CD14-positive monocyte (primary cell): ENCODE data around the gene GLS2. TPM values are rescaled to one million over a fixed set of nuclear protein-coding genes. Genes with fewer than 3 reads are reported as not detected.
"Not testable (repeated sequence)": the region's sequence is repeated elsewhere in the genome, so short reads cannot be mapped to it uniquely, and the experiment has no call there.

Experiments used
- DNase-seq, 3 donors: peaks; one replicate each; pipeline ENCODE4 v3.0.0-alpha.2; 2011 to 2022
- H2AFZ ChIP-seq: 2 replicates; pipeline ENCODE4 v1.6.0; 2012; ENCODE audit warnings: mild to moderate bottlenecking, low read depth, low read length, inconsistent platforms; ENCODE audit not compliant: insufficient read depth, poor library complexity, severe bottlenecking
- H3K27ac ChIP-seq, 2 donors: 1 replicate in 1 of 2; 2 replicates in 1 of 2; pipeline ENCODE4 v1.5.1; 2012 to 2013; ENCODE audit warnings: low read length in 2 of 2, control low read depth in 1 of 2, inconsistent platforms in 1 of 2, low read depth in 1 of 2, mild to moderate bottlenecking in 1 of 2
- H3K27me3 ChIP-seq, 2 donors: one replicate each; pipeline versions ENCODE4 v1.6.0 to v1.6.1; 2011 to 2013; ENCODE audit warnings: low read length in 2 of 2; ENCODE audit not compliant: control insufficient read depth in 2 of 2, insufficient read depth in 2 of 2
- H3K36me3 ChIP-seq, 2 donors: replicated peaks in 1 of 2; 1 replicate in 1 of 2; 2 replicates in 1 of 2; pipeline versions ENCODE4 v1.5.1 to v1.6.1; 2012 to 2013; ENCODE audit warnings: low read length in 2 of 2, control low read depth in 1 of 2, inconsistent platforms in 1 of 2, mild to moderate bottlenecking in 1 of 2; ENCODE audit not compliant: insufficient read depth in 2 of 2, control insufficient read depth in 1 of 2
- H3K4me1 ChIP-seq, 2 donors: 1 replicate in 1 of 2; 2 replicates in 1 of 2; pipeline versions ENCODE4 v1.5.1 to v1.6.1; 2012 to 2013; ENCODE audit warnings: low read length in 2 of 2, control low read depth in 1 of 2, inconsistent platforms in 1 of 2, mild to moderate bottlenecking in 1 of 2, moderate library complexity in 1 of 2; ENCODE audit not compliant: insufficient read depth in 2 of 2, control insufficient read depth in 1 of 2
- H3K4me2 ChIP-seq: replicated peaks from 2 replicates; pipeline ENCODE3; 2012; ENCODE audit warnings: low read length, moderate library complexity, mild to moderate bottlenecking; ENCODE audit not compliant: poor library complexity, severe bottlenecking; ENCODE audit errors: extremely low read depth
- H3K4me3 ChIP-seq, 3 experiments: fragments of 200-600 bp in 1 of 3; sonication (generic) in 1 of 3; replicated peaks in 1 of 3; 1 replicate in 2 of 3; 2 replicates in 1 of 3; pipeline ENCODE4 v1.5.1; 2011 to 2013; ENCODE audit warnings: low read length in 3 of 3, mild to moderate bottlenecking in 3 of 3, control low read depth in 2 of 3, low read depth in 2 of 3, inconsistent platforms in 1 of 3, moderate library complexity in 1 of 3
- H3K79me2 ChIP-seq: 2 replicates; pipeline ENCODE4 v1.6.0; 2012; ENCODE audit warnings: mild to moderate bottlenecking, control low read depth, inconsistent platforms, low read length, moderate library complexity; ENCODE audit not compliant: insufficient read depth
- H3K9ac ChIP-seq: 2 replicates; pipeline ENCODE4 v1.6.0; 2017; ENCODE audit warnings: low read length, mild to moderate bottlenecking; ENCODE audit not compliant: insufficient read depth, poor library complexity, severe bottlenecking
- H3K9me3 ChIP-seq, 2 donors: replicated peaks in 1 of 2; 1 replicate in 1 of 2; 2 replicates in 1 of 2; pipeline versions ENCODE4 v1.5.1 to v1.6.1; 2012 to 2013; ENCODE audit warnings: low read length in 2 of 2, control low read depth in 1 of 2; ENCODE audit not compliant: control insufficient read depth in 1 of 2, insufficient read depth in 1 of 2
- H4K20me1 ChIP-seq: 2 replicates; pipeline ENCODE4 v1.6.0; 2012; ENCODE audit warnings: mild to moderate bottlenecking, low read length, control low read depth, moderate library complexity; ENCODE audit not compliant: insufficient read depth
- H3K27ac Mint-ChIP-seq, 7 donors: one replicate each; pipeline ENCODE4 v1.8.0; 2020; ENCODE audit warnings: mild to moderate bottlenecking in 7 of 7, mixed read lengths in 7 of 7, moderate library complexity in 6 of 7, inconsistent platforms in 2 of 7
- H3K27me3 Mint-ChIP-seq, 3 donors: one replicate each; pipeline ENCODE4 v1.8.0; 2021 to 2022; ENCODE audit warnings: low read depth in 3 of 3, mild to moderate bottlenecking in 3 of 3, mixed read lengths in 3 of 3, moderate library complexity in 3 of 3, inconsistent platforms in 1 of 3
- H3K36me3 Mint-ChIP-seq, 2 donors: one replicate each; pipeline ENCODE4 v1.8.0; 2020; ENCODE audit warnings: mixed read lengths in 2 of 2, inconsistent platforms in 1 of 2, mild to moderate bottlenecking in 1 of 2
- H3K4me1 Mint-ChIP-seq: one replicate; pipeline ENCODE4 v1.8.0; 2020; ENCODE audit warnings: mild to moderate bottlenecking, mixed read lengths
- H3K4me3 Mint-ChIP-seq, 2 donors: one replicate each; pipeline ENCODE4 v1.8.0; 2020; ENCODE audit warnings: mild to moderate bottlenecking in 2 of 2, mixed read lengths in 2 of 2, moderate library complexity in 1 of 2
- H3K9me3 Mint-ChIP-seq, 7 donors: one replicate each; pipeline ENCODE4 v1.8.0; 2020 to 2022; ENCODE audit warnings: mixed read lengths in 7 of 7, mild to moderate bottlenecking in 6 of 7, moderate library complexity in 6 of 7, inconsistent platforms in 2 of 7
- CTCF ChIP-seq: fragments of 200-600 bp; IDR thresholded peaks from one replicate; pipeline ENCODE4 v1.8.0; 2022; ENCODE audit warnings: antibody characterized with exemption, mild to moderate bottlenecking
- WGBS: methylation state at CpG from one replicate; pipeline ENCODE4 v1.1.5; 2013; ENCODE audit warnings: missing lambda C conversion rate; ENCODE audit not compliant: insufficient coverage; 5-methylcytosine and 5-hydroxymethylcytosine counted together
- intact Hi-C, 2 donors: fragments of 100-400 bp; cut with micrococcal nuclease; formaldehyde crosslinking; loops; one replicate each; pipeline versions ENCODE4 v1.15.0 to v1.15.1; 2023
- polyA plus RNA-seq, 3 donors: library from polyadenylated mRNA; depleted of rRNA in 1 of 3; unstranded in 2 of 3; stranded (reverse) in 1 of 3; fragments of 300-500 nt in 2 of 3; fragments of >200 nt in 1 of 3; fragmentation: Illumina TruSeq in 2 of 3; gene quantifications; 1 replicate in 2 of 3; 2 replicates in 1 of 3; pipeline ENCODE4 v1.2.3, GENCODE V29; 2012 to 2021

Gene GLS2
- polyA plus RNA-seq, 3 donors: 0.04 TPM; not detected in 2

- DNase-seq: peak in 2 of 3 donors; percentile 27
- H4K20me1 ChIP-seq, H3K27ac Mint-ChIP-seq, H3K9ac ChIP-seq, H3K36me3 ChIP-seq, H3K27ac ChIP-seq, H3K36me3 Mint-ChIP-seq, H3K4me1 ChIP-seq, H3K27me3 ChIP-seq, intact Hi-C loops, H3K4me1 Mint-ChIP-seq, H3K4me3 ChIP-seq, H3K79me2 ChIP-seq: not testable (repeated sequence)
- Mint-ChIP-seq H3K9me3 (peaks cover 0 to 13% (median 8%) of the 10 kb centered on the region in 7 donors), H3K27me3 (peaks cover 4 to 12% (median 10%) of the 10 kb centered on the region in 3 donors), H3K4me3 (peak overlapping the region; percentile 61 to 65)
- TF ChIP-seq CTCF: peak; percentile 43
- Histone ChIP-seq H3K4me2 (peak overlapping the region; percentile 15), H2AFZ (peak overlapping the region; percentile 56), H3K9me3 (peaks cover 0 to 14% of the 10 kb centered on the region in 2 donors)
- no CpG with 5 or more reads among the region's 17 CpGs for whole genome bisulfite sequencing
Measured at GRCh38 chr12:56496704-56497103, 8.7 kb upstream of the GLS2 start.

- DNase-seq, H3K9ac ChIP-seq, H3K4me1 ChIP-seq, H3K36me3 Mint-ChIP-seq, H4K20me1 ChIP-seq, H3K4me2 ChIP-seq, intact Hi-C loops, H3K4me1 Mint-ChIP-seq, H2AFZ ChIP-seq, H3K4me3 ChIP-seq, H3K36me3 ChIP-seq, H3K4me3 Mint-ChIP-seq, H3K79me2 ChIP-seq, H3K27ac Mint-ChIP-seq, H3K27ac ChIP-seq: not testable (repeated sequence)
- 95% methylated on average over 25 of the region's 27 CpGs for WGBS
- Mint-ChIP-seq H3K27me3 (peaks cover 23 to 33% (median 26%) of the 10 kb centered on the region in 3 donors), H3K9me3 (peaks cover 0 to 13% (median 8%) of the 10 kb centered on the region in 7 donors)
- peaks cover 7 to 26% of the 10 kb centered on the region in 2 donors for H3K27me3 ChIP-seq
- peaks cover 0 to 14% of the 10 kb centered on the region in 2 donors for H3K9me3 ChIP-seq
Measured at GRCh38 chr12:56494481-56494880, 6.5 kb upstream of the GLS2 start.

- DNase-seq, H3K4me3 ChIP-seq, H3K4me1 ChIP-seq, H3K27ac ChIP-seq, H4K20me1 ChIP-seq, H3K36me3 Mint-ChIP-seq, H3K4me3 Mint-ChIP-seq, H3K9ac ChIP-seq, H3K36me3 ChIP-seq, H2AFZ ChIP-seq, H3K4me2 ChIP-seq, H3K79me2 ChIP-seq, H3K4me1 Mint-ChIP-seq, H3K27ac Mint-ChIP-seq, intact Hi-C loops: not testable (repeated sequence)
- WGBS: 100% methylated on average over 11 of the region's 15 CpGs
- Mint-ChIP-seq H3K9me3 (peaks cover 0 to 17% (median 11%) of the 10 kb centered on the region in 7 donors), H3K27me3 (peaks cover 27 to 38% (median 30%) of the 10 kb centered on the region in 3 donors)
- Histone ChIP-seq H3K9me3 (peaks cover 2 to 14% of the 10 kb centered on the region in 2 donors), H3K27me3 (peaks cover 11 to 30% of the 10 kb centered on the region in 2 donors)
Measured at GRCh38 chr12:56494106-56494415, 6.1 kb upstream of the GLS2 start.

GRCh38 chr12:56493409-56494105, 5.6 kb upstream of the GLS2 start:
- H4K20me1 ChIP-seq, H3K79me2 ChIP-seq, H3K4me1 Mint-ChIP-seq, H3K27ac Mint-ChIP-seq, H2AFZ ChIP-seq, H3K4me3 ChIP-seq, H3K36me3 Mint-ChIP-seq, intact Hi-C loops, DNase-seq, H3K4me1 ChIP-seq, H3K9ac ChIP-seq, H3K4me2 ChIP-seq, H3K36me3 ChIP-seq, H3K4me3 Mint-ChIP-seq, H3K27ac ChIP-seq: not testable (repeated sequence)
- peaks cover 6 to 16% of the 10 kb centered on the region in 2 donors for H3K9me3 ChIP-seq
- Mint-ChIP-seq H3K9me3 (peaks cover under 1 to 22% (median 16%) of the 10 kb centered on the region in 7 donors), H3K27me3 (peaks cover 32 to 42% (median 34%) of the 10 kb centered on the region in 3 donors)
- 96% methylated on average over 25 of the region's 31 CpGs for WGBS
- peaks cover 16 to 35% of the 10 kb centered on the region in 2 donors for H3K27me3 ChIP-seq
